GM21360 (cell line): ENCODE results near the gene TLN1.

Experiments
- ATAC-seq: cut with Tn5 transposase; IDR thresholded peaks from one replicate; pipeline ENCODE4 v1.9.1; 2021; ENCODE audit warnings: mild to moderate bottlenecking, moderate library complexity; ENCODE audit not compliant: unreplicated experiment

The TLN1 gene

GRCh38 chr9:35729700-35730485, 2.1 kb downstream of the TLN1 start:
- no peak for ATAC-seq

- no peak for ATAC-seq
Observed at GRCh38 chr9:35729101-35729500, 2.9 kb downstream of the TLN1 start.

- no peak for ATAC-seq
Observed at GRCh38 chr9:35728041-35728971, 3.7 kb downstream of the TLN1 start.

GRCh38 chr9:35727676-35728040, 4.3 kb downstream of the TLN1 start:
- ATAC-seq = no peak

GRCh38 chr9:35726931-35727330, 5.1 kb downstream of the TLN1 start:
- no peak for ATAC-seq

- no peak for ATAC-seq
Observed at GRCh38 chr9:35725362-35725761, 6.6 kb downstream of the TLN1 start.

- no peak for ATAC-seq
Observed at GRCh38 chr9:35723908-35724307, 8.1 kb downstream of the TLN1 start.

GRCh38 chr9:35723426-35723825, 8.6 kb downstream of the TLN1 start:
- ATAC-seq = no peak

GRCh38 chr9:35719546-35719945, 12.4 kb downstream of the TLN1 start:
- no peak for ATAC-seq

GRCh38 chr9:35718721-35719511, 13.1 kb downstream of the TLN1 start:
- ATAC-seq = no peak

GRCh38 chr9:35717132-35717870, 14.7 kb downstream of the TLN1 start:
- ATAC-seq = no peak

- ATAC-seq = no peak
Observed at GRCh38 chr9:35716230-35716629, 15.8 kb downstream of the TLN1 start.

GRCh38 chr9:35714579-35715252, 17.3 kb downstream of the TLN1 start:
- ATAC-seq = no peak

GRCh38 chr9:35714123-35714522, 17.9 kb downstream of the TLN1 start:
- no peak for ATAC-seq

- ATAC-seq = no peak
Observed at GRCh38 chr9:35713578-35713977, 18.4 kb downstream of the TLN1 start.

- no peak for ATAC-seq
Observed at GRCh38 chr9:35712762-35713400, 19.1 kb downstream of the TLN1 start.

GRCh38 chr9:35711501-35712428, 20.2 kb downstream of the TLN1 start:
- no peak for ATAC-seq

GRCh38 chr9:35710818-35711500, 21.0 kb downstream of the TLN1 start:
- no peak for ATAC-seq
